K562 (cell line): ENCODE measurements around the gene ALG8. TPM values are rescaled to one million over a fixed set of nuclear protein-coding genes. Genes with fewer than 3 reads are reported as not detected.

Source experiments
- ATAC-seq: fragments of 200-7000 bp; cut with Tn5 transposase; 3 replicates; pipeline ENCODE4 v1.9.1; 2020; ENCODE audit warnings: moderate library complexity
- BruUV-seq: library from RNA; stranded (reverse); fragments of 400-500 nt; replicated peaks from 2 replicates; lab custom pipeline; 2021; lab: Mats Ljungman, UMichigan
- CTCF ChIA-PET: fragments of 300-600 bp; formaldehyde crosslinking; extraction: SDS; loops from one replicate; lab custom pipeline; 2021; ENCODE audit warnings: low intra/inter-chr PET ratio; lab: Yijun Ruan, JAX
- POLR2A ChIA-PET: fragments of 300-600, 350-650 bp; sonication (Branson Sonifier 250); formaldehyde crosslinking; extraction: SDS; loops from one replicate; lab custom pipeline; 2021; ENCODE audit warnings: antibody characterized with exemption, inconsistent platforms; lab: Yijun Ruan, JAX
- DNase-seq, 4 experiments: peaks; one replicate each; pipeline versions ENCODE4 v3.0.0 to v3.0.0-alpha.2; 2011 to 2018; ENCODE audit warnings: low spot score in 3 of 4, mixed read lengths in 3 of 4; ENCODE audit errors: extremely low read depth in 1 of 4
- FAIRE-seq: peaks from 2 replicates; lab custom pipeline; 2011; peaks lifted over from hg19 to GRCh38; lab: Jason Lieb, UNC
- H2AFZ ChIP-seq: 2 replicates; pipeline ENCODE4 v1.6.0; 2011; ENCODE audit warnings: low read depth, low read length, control low read depth, inconsistent platforms
- H3K27ac ChIP-seq: fragments of 200-600 bp; 3 replicates; pipeline ENCODE4 v1.8.0; 2011; ENCODE audit warnings: low read depth, mild to moderate bottlenecking, control low read depth, inconsistent platforms, low read length, moderate library complexity, mixed read lengths; ENCODE audit errors: extremely low read depth
- H3K27me3 ChIP-seq, 2 experiments: fragments of 300-600 bp in 1 of 2; 2 replicates in 1 of 2; 3 replicates in 1 of 2; pipeline versions ENCODE4 v1.6.0 to v1.8.0; 2011; ENCODE audit warnings: inconsistent platforms in 2 of 2, low read length in 2 of 2, mild to moderate bottlenecking in 1 of 2, mixed read lengths in 1 of 2, moderate library complexity in 1 of 2; ENCODE audit not compliant: control insufficient read depth in 2 of 2, insufficient read depth in 2 of 2
- H3K36me3 ChIP-seq: fragments of 300-600 bp; 3 replicates; pipeline ENCODE4 v1.8.0; 2011; ENCODE audit warnings: mild to moderate bottlenecking, low read length, inconsistent platforms; ENCODE audit not compliant: control insufficient read depth, insufficient read depth
- H3K4me1 ChIP-seq, 2 experiments: fragments of 200-600 bp in 1 of 2; replicated peaks in 1 of 2; 2 replicates in 1 of 2; 3 replicates in 1 of 2; pipeline versions ENCODE4 v1.5.1 to v1.8.0; 2011; ENCODE audit warnings: inconsistent platforms in 2 of 2, low read length in 2 of 2, mild to moderate bottlenecking in 1 of 2, mixed read lengths in 1 of 2, moderate library complexity in 1 of 2; ENCODE audit not compliant: control insufficient read depth in 2 of 2, insufficient read depth in 2 of 2
- H3K4me2 ChIP-seq: 2 replicates; pipeline ENCODE4 v1.6.1; 2011; ENCODE audit warnings: low read length, control low read depth, inconsistent platforms, mixed read lengths; ENCODE audit not compliant: insufficient read depth
- H3K4me3 ChIP-seq: fragments of 200-600 bp; sonication (generic), shearing (Covaris generic); 2 replicates; pipeline ENCODE4 v1.5.1; 2016; ENCODE audit warnings: control low read depth, inconsistent platforms
- H3K79me2 ChIP-seq: fragments of 200-600 bp; 3 replicates; pipeline ENCODE4 v1.8.0; 2011; ENCODE audit warnings: low read length, inconsistent platforms; ENCODE audit not compliant: control insufficient read depth, insufficient read depth
- H3K9ac ChIP-seq, 2 experiments: 2 replicates each; pipeline versions ENCODE4 v1.6.0 to v1.6.1; 2011; ENCODE audit warnings: low read depth in 2 of 2, low read length in 2 of 2, control low read depth in 1 of 2, inconsistent platforms in 1 of 2, mild to moderate bottlenecking in 1 of 2, mixed read lengths in 1 of 2; ENCODE audit not compliant: insufficient read depth in 1 of 2
- H3K9me1 ChIP-seq: one replicate; pipeline ENCODE4 v1.6.0; 2011; ENCODE audit warnings: inconsistent platforms, mild to moderate bottlenecking, low read length, moderate library complexity; ENCODE audit not compliant: control insufficient read depth, insufficient read depth
- H3K9me3 ChIP-seq: replicated peaks from 2 replicates; pipeline ENCODE4 v1.5.1; 2011; ENCODE audit warnings: low read depth, low read length, inconsistent platforms; ENCODE audit not compliant: control insufficient read depth, insufficient read depth
- H4K20me1 ChIP-seq: replicated peaks from 2 replicates; pipeline ENCODE4 v1.6.1; 2011; ENCODE audit warnings: low read length, inconsistent platforms, mixed read lengths; ENCODE audit not compliant: control insufficient read depth, insufficient read depth
- TFE3 ChIP-seq: fragments of 450-650 bp; formaldehyde crosslinking; IDR thresholded peaks from 2 replicates; pipeline ENCODE4 v1.4.0; 2020; ENCODE audit warnings: mild to moderate bottlenecking, mixed read lengths
- ZNF217 ChIP-seq: sonication (generic); formaldehyde crosslinking; IDR thresholded peaks from 2 replicates; pipeline ENCODE4 v1.8.0; 2022; ENCODE audit warnings: mild to moderate bottlenecking, missing genetic modification reagents
- WGBS: fragments of 100-300 bp; shearing (Covaris generic); methylation state at CpG from one replicate; pipeline ENCODE4 v1.1.6; 2016; ENCODE audit warnings: low coverage, mixed read lengths; ENCODE audit not compliant: insufficient coverage; ENCODE audit errors: missing lambda C conversion rate; 5-methylcytosine and 5-hydroxymethylcytosine counted together
- in situ Hi-C: fragments of 300-500 bp; cut with MboI; formaldehyde crosslinking; loops from 4 replicates; pipeline ENCODE4 v1.15.0; 2018; ENCODE audit warnings: inconsistent platforms, mixed read lengths
- intact Hi-C: fragments of 100-400 bp; cut with micrococcal nuclease; formaldehyde crosslinking; loops from 2 replicates; pipeline ENCODE4 v1.14.2; 2022
- polyA plus RNA-seq, 8 experiments: library from polyadenylated mRNA; depleted of rRNA in 4 of 8; stranded (reverse) in 5 of 8; unstranded in 3 of 8; fragments of >200 nt; fragmentation: Nextera tagmentation in 2 of 8; fragmentation: Illumina TruSeq in 1 of 8; extraction: Ambion mirVana in 2 of 8; extraction: Trizol in 1 of 8; gene quantifications; 2 replicates each; pipeline versions ENCODE4 v1.2.1 to v1.2.3, GENCODE V29; 2011 to 2014; ENCODE audit warnings: inconsistent platforms in 1 of 8, missing spikeins in 1 of 8
- total RNA-seq, 7 experiments: library from RNA; depleted of rRNA in 6 of 7; stranded (reverse); fragments of >200 nt in 6 of 7; fragmentation: Illumina TruSeq in 2 of 7; extraction: Trizol in 2 of 7; gene quantifications; 2 replicates each; pipeline versions ENCODE4 v1.2.1 to v1.2.3, GENCODE V29; 2011 to 2021; ENCODE audit warnings: low replicate concordance in 1 of 7

ALG8 gene
- total and polyA plus RNA-seq, 9 of the 15 experiments (the other 6 are each of a cell fraction or from before 2014, with no cell fraction given) = 59.3 to 189 (median 106) TPM

DNA sequence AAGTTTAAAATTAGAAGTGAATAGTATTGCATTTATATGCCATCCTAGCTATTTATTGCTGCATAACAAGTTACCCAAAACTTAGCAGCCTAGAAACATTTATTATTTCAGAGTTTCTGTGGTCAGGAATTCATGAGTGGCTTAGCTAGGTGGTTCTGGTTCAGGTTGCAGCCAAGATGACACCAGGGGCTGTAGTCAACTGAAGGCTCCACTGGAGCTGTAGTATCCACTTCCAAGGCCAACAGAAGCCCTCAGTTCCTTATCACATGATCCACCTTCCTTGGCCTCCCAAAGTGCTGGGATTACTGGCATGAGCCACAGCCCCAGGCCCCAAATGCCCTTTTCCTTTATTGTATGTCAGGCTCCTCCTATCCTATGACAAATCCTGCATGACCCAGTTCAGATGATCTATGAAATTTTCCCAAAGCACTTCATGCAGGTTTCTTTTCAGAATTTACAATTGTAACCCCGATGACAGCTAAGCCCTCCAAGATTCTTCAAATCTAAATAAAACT, 6.1 kb upstream of the ALG8 start:
- no peak overlapping the region for H3K4me2 ChIP-seq
- H3K9me1 ChIP-seq = no peaks in the 10 kb centered on the region
- DNase-seq (no peak), ATAC-seq (no peak), FAIRE-seq (no peak)
- H3K4me3 ChIP-seq = no peak overlapping the region
- no peaks in the 10 kb centered on the region for H3K9me3 ChIP-seq
- BruUV-seq = no TSS peak
- TF ChIP-seq ZNF217 (CRISPR knock-in tag) = no peak
- TF ChIP-seq TFE3 (CRISPR knock-in tag) = peak; percentile 25
- no peaks in the 10 kb centered on the region for H3K27me3 ChIP-seq
- WGBS = 78% methylated on average over 1 of the region's 1 CpG
- H3K4me1 ChIP-seq = peaks cover 6% of the 10 kb centered on the region in 2 experiments; a peak in 3 of 5 replicates
- H3K9ac ChIP-seq = no peak overlapping the region
- ChIA-PET CTCF (no interaction called here), POLR2A (interaction anchor here (0.6 to 0.7 kb wide), 2 partner anchors 22 to 68 kb away, joined by 3 read pairs; no protein-coding TSS in a partner anchor)
- in situ Hi-C loops (no loop called here), intact Hi-C loops (loop anchor here (5.0 kb wide), 2 partner anchors 42 to 417 kb away; partner anchors contain the start of genes KCTD21 and USP35)
- no peak overlapping the region for H2AFZ ChIP-seq
- peaks cover 7% of the 10 kb centered on the region for H3K79me2 ChIP-seq
- H3K36me3 ChIP-seq = peaks cover 4% of the 10 kb centered on the region; the same call in 2 of the 3 replicates
- no peak overlapping the region for H3K27ac ChIP-seq
- H4K20me1 ChIP-seq = no peaks in the 10 kb centered on the region
